GM12878 (cell line): Measurements from ENCODE around the gene UBXN6. TPM values are rescaled to one million over a fixed set of nuclear protein-coding genes. Genes with fewer than 3 reads are reported as not detected.

ENCODE experiments used
- ATAC-seq: fragments of 200-7000 bp; cut with Tn5 transposase; 3 replicates; pipeline ENCODE4 v1.9.1; 2020; ENCODE audit warnings: mild to moderate bottlenecking, moderate library complexity
- BruUV-seq: library from RNA; stranded (reverse); fragments of 400-500 nt; replicated peaks from 2 replicates; lab custom pipeline; 2021; lab: Mats Ljungman, UMichigan
- CTCF ChIA-PET: fragments of 300-600 bp; sonication (Branson Sonifier 250); formaldehyde crosslinking; extraction: SDS; loops from one replicate; lab custom pipeline; 2021; ENCODE audit warnings: inconsistent platforms; lab: Yijun Ruan, JAX
- POLR2A ChIA-PET: fragments of 350-600 bp; formaldehyde crosslinking; extraction: SDS; loops from one replicate; lab custom pipeline; 2021; ENCODE audit warnings: inconsistent platforms; lab: Charles Lee
- RAD21 ChIA-PET: fragments of 300-600 bp; sonication (Branson Sonifier 250); formaldehyde crosslinking; loops from one replicate; lab custom pipeline; 2023; ENCODE audit warnings: antibody characterized with exemption; ENCODE audit not compliant: unreplicated experiment; lab: Charles Lee
- SMC1A ChIA-PET: fragments of 300-600 bp; sonication (Branson Sonifier 250); formaldehyde crosslinking; loops from one replicate; lab custom pipeline; 2023; ENCODE audit not compliant: unreplicated experiment, uncharacterized antibody; lab: Charles Lee
- DNase-seq: peaks from one replicate; pipeline ENCODE4 v3.0.0-alpha.2; 2011; ENCODE audit warnings: low read depth, low spot score
- FAIRE-seq: peaks from 3 replicates; lab custom pipeline; 2011; peaks lifted over from hg19 to GRCh38; lab: Jason Lieb, UNC
- H2AFZ ChIP-seq: 2 replicates; pipeline ENCODE4 v1.6.0; 2011; ENCODE audit warnings: low read depth, low read length, control low read depth; ENCODE audit not compliant: control insufficient read depth
- H3K27ac ChIP-seq: 2 replicates; pipeline ENCODE4 v1.5.1; 2011; ENCODE audit warnings: control low read depth; ENCODE audit not compliant: control insufficient read depth, insufficient read depth
- H3K27me3 ChIP-seq, 2 experiments: replicated peaks in 1 of 2; 2 replicates each; pipeline versions ENCODE4 v1.6.0 to v1.6.1; 2011; ENCODE audit warnings: low read length in 1 of 2; ENCODE audit not compliant: control insufficient read depth in 2 of 2, insufficient read depth in 2 of 2
- H3K36me3 ChIP-seq, 2 experiments: 2 replicates each; pipeline ENCODE4 v1.5.1; 2011; ENCODE audit warnings: low read length in 1 of 2; ENCODE audit not compliant: control insufficient read depth in 2 of 2, insufficient read depth in 2 of 2
- H3K4me1 ChIP-seq: 2 replicates; pipeline ENCODE4 v1.6.1; 2011; ENCODE audit warnings: mild to moderate bottlenecking, low read length, moderate library complexity, mixed read lengths; ENCODE audit not compliant: control insufficient read depth, insufficient read depth
- H3K4me2 ChIP-seq: 2 replicates; pipeline ENCODE4 v1.6.0; 2011; ENCODE audit warnings: control low read depth; ENCODE audit not compliant: control insufficient read depth, insufficient read depth
- H3K4me3 ChIP-seq: fragments of 200-600 bp; sonication (generic); 2 replicates; pipeline ENCODE4 v1.5.1; 2016
- H3K79me2 ChIP-seq: 2 replicates; pipeline ENCODE4 v1.6.0; 2011; ENCODE audit warnings: low read length; ENCODE audit not compliant: control insufficient read depth, insufficient read depth
- H3K9ac ChIP-seq: 2 replicates; pipeline ENCODE4 v1.8.0; 2011; ENCODE audit warnings: low read length, control low read depth, mixed read lengths; ENCODE audit not compliant: control insufficient read depth, insufficient read depth
- H3K9me3 ChIP-seq: replicated peaks from 3 replicates; pipeline ENCODE4 v1.5.1; 2011; ENCODE audit warnings: mild to moderate bottlenecking, low read length; ENCODE audit not compliant: control insufficient read depth, insufficient read depth
- H4K20me1 ChIP-seq: 2 replicates; pipeline ENCODE4 v1.6.0; 2011; ENCODE audit not compliant: control insufficient read depth, insufficient read depth
- ATF7 ChIP-seq: fragments of 450-650 bp; IDR thresholded peaks from 2 replicates; pipeline ENCODE4 v1.6.1; 2016; ENCODE audit warnings: low read depth, mild to moderate bottlenecking
- BCLAF1 ChIP-seq: fragments of 450-650 bp; IDR thresholded peaks from 2 replicates; pipeline ENCODE4 v1.6.1; 2017; ENCODE audit warnings: antibody characterized with exemption, mild to moderate bottlenecking, moderate library complexity
- CHD2 ChIP-seq: IDR thresholded peaks from 2 replicates; pipeline ENCODE4 v1.6.1; 2011; ENCODE audit warnings: low read depth, low read length, improper control_type of control experiment, borderline replicate concordance
- HDGF ChIP-seq: fragments of 450-650 bp; IDR thresholded peaks from 2 replicates; pipeline ENCODE4 v1.6.1; 2016; ENCODE audit warnings: antibody characterized with exemption
- IRF4 ChIP-seq: IDR thresholded peaks from 2 replicates; pipeline ENCODE4 v1.6.1; 2011; ENCODE audit warnings: low read depth, low read length
- RAD51 ChIP-seq: fragments of 450-650 bp; IDR thresholded peaks from 2 replicates; pipeline ENCODE4 v1.6.1; 2016; ENCODE audit warnings: moderate library complexity, mild to moderate bottlenecking, inconsistent platforms
- SUPT20H ChIP-seq: IDR thresholded peaks from 2 replicates; pipeline ENCODE4 v1.6.1; 2011; ENCODE audit warnings: low read depth, mild to moderate bottlenecking, low read length, moderate library complexity, borderline replicate concordance; ENCODE audit not compliant: control insufficient read depth
- SUZ12 ChIP-seq: fragments of 200-600 bp; sonication (generic); IDR thresholded peaks from one replicate; pipeline ENCODE4 v1.6.1; 2018; ENCODE audit warnings: antibody characterized with exemption, mild to moderate bottlenecking; ENCODE audit not compliant: unreplicated experiment
- YBX1 ChIP-seq: fragments of 450-650 bp; IDR thresholded peaks from 2 replicates; pipeline ENCODE4 v1.6.1; 2016; ENCODE audit warnings: antibody characterized with exemption
- ZNF687 ChIP-seq: fragments of 450-650 bp; IDR thresholded peaks from 2 replicates; pipeline ENCODE4 v1.6.1; 2017; ENCODE audit warnings: mild to moderate bottlenecking, moderate library complexity
- WGBS: methylation state at CpG from one replicate; pipeline ENCODE4 v1.1.6; 2016; ENCODE audit warnings: low lambda C conversion rate; ENCODE audit not compliant: insufficient replicate concordance, insufficient coverage; ENCODE audit errors: missing lambda C conversion rate; 5-methylcytosine and 5-hydroxymethylcytosine counted together
- in situ Hi-C: fragments of 300-500 bp; cut with MboI; formaldehyde crosslinking; loops from 9 replicates; pipeline ENCODE4 v1.14.3; 2018; ENCODE audit warnings: mixed read lengths
- intact Hi-C: fragments of 100-400 bp; cut with micrococcal nuclease; formaldehyde crosslinking; loops from one replicate; pipeline ENCODE4 v1.14.2; 2022; ENCODE audit not compliant: unreplicated experiment
- polyA plus RNA-seq, 11 experiments: library from polyadenylated mRNA; depleted of rRNA in 4 of 11; unstranded in 6 of 11; stranded (reverse) in 5 of 11; fragments of >200 nt; fragmentation: Nextera tagmentation in 4 of 11; fragmentation: Illumina TruSeq in 1 of 11; extraction: Ambion mirVana in 4 of 11; extraction: Trizol in 1 of 11; gene quantifications; 1 replicate in 1 of 11; 2 replicates in 10 of 11; pipeline versions ENCODE4 v1.2.1 to v1.2.3, GENCODE V29; 2011 to 2016; ENCODE audit warnings: inconsistent platforms in 2 of 11, missing spikeins in 2 of 11, low read depth in 1 of 11
- total RNA-seq, 4 experiments: library from RNA; depleted of rRNA in 3 of 4; stranded (reverse); fragments of >200 nt in 3 of 4; fragmentation: Illumina TruSeq in 1 of 4; extraction: Trizol in 1 of 4; gene quantifications; 2 replicates each; pipeline versions ENCODE4 v1.2.1 to v1.2.3, GENCODE V29; 2013 to 2021

The UBXN6 gene
- total and polyA plus RNA-seq, 10 of the 15 experiments (the other 5 are each of a cell fraction or from before 2014, with no cell fraction given) = 0.47 to 50.8 (median 13.0) TPM

GRCh38 chr19:4415352-4415751 is 42.2 kb downstream of the UBXN6 start:
- H4K20me1 ChIP-seq = no peaks in the 10 kb centered on the region; the same call in 1 of the 2 replicates
- H3K4me3 ChIP-seq = no peak overlapping the region
- FAIRE-seq (no peak), DNase-seq (no peak), ATAC-seq (no peak)
- intact Hi-C loops = no loop called here
- no peak overlapping the region for H3K4me2 ChIP-seq
- SMC1A ChIA-PET = interaction anchor here (0.9 to 2.0 kb wide), 2 partner anchors 10 to 39 kb away, joined by 3 to 10 read pairs; no protein-coding TSS in a partner anchor
- CTCF ChIA-PET = interaction anchor here (1.2 to 2.4 kb wide), 4 partner anchors 11 to 149 kb away, joined by 3 to 6 read pairs (median 4); no protein-coding TSS in a partner anchor
- BruUV-seq = no TSS peak
- TF ChIP-seq RAD51 (no peak), YBX1 (no peak), SUPT20H (no peak), IRF4 (no peak), HDGF (no peak), BCLAF1 (no peak), ATF7 (no peak), ZNF687 (no peak), CHD2 (no peak), SUZ12 (no peak)
- H3K9ac ChIP-seq = no peak overlapping the region
- H3K4me1 ChIP-seq = no peaks in the 10 kb centered on the region
- WGBS = 96% methylated on average over 10 of the region's 10 CpGs
- RAD21 ChIA-PET = no interaction called here
- H3K27ac ChIP-seq = no peak overlapping the region
- H3K36me3 ChIP-seq = peaks cover 13 to 14% of the 10 kb centered on the region in 2 experiments; a peak in 3 of 4 replicates
- POLR2A ChIA-PET = no interaction called here
- H3K27me3 ChIP-seq = no peaks in the 10 kb centered on the region
- H3K9me3 ChIP-seq = no peaks in the 10 kb centered on the region
- in situ Hi-C loops = no loop called here
- H2AFZ ChIP-seq = no peak overlapping the region
- H3K79me2 ChIP-seq = peaks cover 5% of the 10 kb centered on the region
